HG02642 (cell line): ENCODE data around the gene GPR132.

Experiments
- ATAC-seq: cut with Tn5 transposase; IDR thresholded peaks from one replicate; pipeline ENCODE4 v1.9.1; 2021; ENCODE audit warnings: mild to moderate bottlenecking; ENCODE audit not compliant: unreplicated experiment, poor library complexity

The GPR132 gene

GRCh38 chr14:105010891-105011291 is 54.3 kb downstream of the GPR132 start:
- no peak for ATAC-seq

GRCh38 chr14:105010106-105010505 is 55.1 kb downstream of the GPR132 start:
- no peak for ATAC-seq

- ATAC-seq = no peak
Observed at GRCh38 chr14:105007593-105008264, 57.5 kb downstream of the GPR132 start.

- no peak for ATAC-seq
Observed at GRCh38 chr14:105006831-105007592, 58.2 kb downstream of the GPR132 start.

GRCh38 chr14:105005929-105006830 is 59.0 kb downstream of the GPR132 start:
- ATAC-seq = no peak

- ATAC-seq = no peak
Observed at GRCh38 chr14:105005329-105005928, 59.8 kb downstream of the GPR132 start.
